GM21786 (cell line): ENCODE data around the gene KCNIP1.

Experiments used
- ATAC-seq: cut with Tn5 transposase; IDR thresholded peaks from one replicate; pipeline ENCODE4 v1.9.1; 2021; ENCODE audit not compliant: unreplicated experiment

KCNIP1 gene

GRCh38 chr5:170503990-170504596 lies at the start of gene KCNIP1:
Gene KCNIP1, plus strand, starts transcription at chr5:170504020.
- ATAC-seq: no peak

- no peak for ATAC-seq
Observed at GRCh38 chr5:170463426-170463825, 40.4 kb upstream of the KCNIP1 start.

- no peak for ATAC-seq
Observed at GRCh38 chr5:170464280-170465127, 39.3 kb upstream of the KCNIP1 start.

- no peak for ATAC-seq
Observed at GRCh38 chr5:170466553-170466952, 37.3 kb upstream of the KCNIP1 start.

- no peak for ATAC-seq
Observed at GRCh38 chr5:170466988-170467707, 36.7 kb upstream of the KCNIP1 start.

- ATAC-seq: no peak
Observed at GRCh38 chr5:170468633-170469285, 35.1 kb upstream of the KCNIP1 start.

- no peak for ATAC-seq
Observed at GRCh38 chr5:170469414-170469813, 34.4 kb upstream of the KCNIP1 start.

- ATAC-seq: no peak
Observed at GRCh38 chr5:170470275-170470674, 33.5 kb upstream of the KCNIP1 start.

GRCh38 chr5:170470808-170471404 lies 32.9 kb upstream of the KCNIP1 start:
- ATAC-seq: no peak

- no peak for ATAC-seq
Observed at GRCh38 chr5:170471551-170472178, 32.2 kb upstream of the KCNIP1 start.

GRCh38 chr5:170473642-170474041 lies 30.2 kb upstream of the KCNIP1 start:
- ATAC-seq: no peak

- no peak for ATAC-seq
Observed at GRCh38 chr5:170474489-170475274, 29.1 kb upstream of the KCNIP1 start.

- ATAC-seq: no peak
Observed at GRCh38 chr5:170475294-170476000, 28.4 kb upstream of the KCNIP1 start.

GRCh38 chr5:170476704-170477103 lies 27.1 kb upstream of the KCNIP1 start:
- ATAC-seq: no peak

GRCh38 chr5:170477906-170478305 lies 25.9 kb upstream of the KCNIP1 start:
- ATAC-seq: no peak

- ATAC-seq: no peak
Observed at GRCh38 chr5:170478306-170478705, 25.5 kb upstream of the KCNIP1 start.

GRCh38 chr5:170479484-170479883 lies 24.3 kb upstream of the KCNIP1 start:
- no peak for ATAC-seq

- no peak for ATAC-seq
Observed at GRCh38 chr5:170480260-170480659, 23.6 kb upstream of the KCNIP1 start.

GRCh38 chr5:170481849-170482248 lies 22.0 kb upstream of the KCNIP1 start:
- no peak for ATAC-seq
